Measurements from ENCODE around the gene ASAP2. TPM values are rescaled to one million over a fixed set of nuclear protein-coding genes. Genes with fewer than 3 reads are reported as not detected.

ASAP2 gene
- polyA plus RNA-seq, 1 experiment, result 30.0 TPM

DNA sequence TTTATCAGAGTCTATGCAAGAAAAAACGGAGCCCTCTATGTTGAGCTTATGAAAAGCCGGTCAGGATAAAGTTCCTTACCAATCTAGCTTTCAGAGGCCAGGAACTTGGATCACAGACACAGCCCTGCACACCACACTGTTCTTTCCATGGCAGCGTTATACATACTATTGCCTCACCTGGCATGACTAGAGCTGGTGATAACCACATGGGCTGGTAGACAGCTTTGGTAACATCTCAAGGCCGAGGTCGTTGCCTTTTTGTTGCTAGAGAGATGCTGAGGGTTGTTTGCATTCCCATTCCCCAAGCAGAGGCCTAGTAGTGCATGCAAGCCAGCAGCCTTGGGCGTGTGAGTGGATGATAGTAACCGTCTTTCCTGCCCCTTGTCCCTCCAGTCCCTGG lies 138.7 kb downstream of the ASAP2 start:
- TF ChIP-seq CTCF (IDR thresholded peaks at IDR 0.05; ENCODE audit: low read depth, low read length), result no peak
- POLR2A ChIA-PET, result interaction anchor here (0.5 kb wide), 1 partner anchor 65 kb away, joined by 3 read pairs; no protein-coding TSS in a partner anchor
- no peaks in the 10 kb centered on the region for H3K9me3 ChIP-seq (ENCODE audit: control insufficient read depth, insufficient read depth, low read length)
- CTCF ChIA-PET, result interaction anchor here (4.5 kb wide), 1 partner anchor 12 kb away, joined by 17 read pairs; no protein-coding TSS in a partner anchor
- H3K27ac ChIP-seq (ENCODE audit: low read depth, low read length), result no peak overlapping the region
- no peak for DNase-seq (ENCODE audit: low read depth, low spot score)
- no peak overlapping the region for H3K4me3 ChIP-seq (ENCODE audit: low read depth, low read length)
- H3K27me3 ChIP-seq (ENCODE audit: control insufficient read depth, insufficient read depth, low read length), result no peaks in the 10 kb centered on the region

GRCh38 chr2:9345997-9346396 lies 139.4 kb downstream of the ASAP2 start:
- no peak for TF ChIP-seq CTCF (IDR thresholded peaks at IDR 0.05; ENCODE audit: low read depth, low read length)
- H3K27ac ChIP-seq (ENCODE audit: low read depth, low read length), result no peak overlapping the region
- no peaks in the 10 kb centered on the region for H3K9me3 ChIP-seq (ENCODE audit: control insufficient read depth, insufficient read depth, low read length)
- POLR2A ChIA-PET, result no interaction called here
- no peak for DNase-seq (ENCODE audit: low read depth, low spot score)
- no peaks in the 10 kb centered on the region for H3K27me3 ChIP-seq (ENCODE audit: control insufficient read depth, insufficient read depth, low read length)
- H3K4me3 ChIP-seq (ENCODE audit: low read depth, low read length), result no peak overlapping the region
- CTCF ChIA-PET, result interaction anchor here (1.4 kb wide), 1 partner anchor 25 kb away, joined by 3 read pairs; no protein-coding TSS in a partner anchor

- Histone ChIP-seq H3K4me3 (ENCODE audit: low read depth, low read length) (no peak overlapping the region), H3K9me3 (ENCODE audit: control insufficient read depth, insufficient read depth, low read length) (no peaks in the 10 kb centered on the region), H3K27me3 (ENCODE audit: control insufficient read depth, insufficient read depth, low read length) (no peaks in the 10 kb centered on the region), H3K27ac (ENCODE audit: low read depth, low read length) (no peak overlapping the region)
- no peak for DNase-seq (ENCODE audit: low read depth, low spot score)
- CTCF ChIA-PET, result interaction anchor here (1.4 kb wide), 1 partner anchor 24 kb away, joined by 3 read pairs; no protein-coding TSS in a partner anchor
- TF ChIP-seq CTCF (IDR thresholded peaks at IDR 0.05; ENCODE audit: low read depth, low read length), result no peak
- POLR2A ChIA-PET, result no interaction called here
Observed at GRCh38 chr2:9346885-9347284, 140.3 kb downstream of the ASAP2 start.

- no peaks in the 10 kb centered on the region for H3K9me3 ChIP-seq (ENCODE audit: control insufficient read depth, insufficient read depth, low read length)
- ChIA-PET CTCF (interaction anchor here (0.8 to 1.5 kb wide), 3 partner anchors 14 to 24 kb away, joined by 3 to 5 read pairs (median 4); no protein-coding TSS in a partner anchor), POLR2A (no interaction called here)
- H3K27me3 ChIP-seq (ENCODE audit: control insufficient read depth, insufficient read depth, low read length), result no peaks in the 10 kb centered on the region
- H3K27ac ChIP-seq (ENCODE audit: low read depth, low read length), result no peak overlapping the region
- DNase-seq (ENCODE audit: low read depth, low spot score), result no peak
- TF ChIP-seq CTCF (IDR thresholded peaks at IDR 0.05; ENCODE audit: low read depth, low read length), result no peak
- H3K4me3 ChIP-seq (ENCODE audit: low read depth, low read length), result no peak overlapping the region
Observed at GRCh38 chr2:9347411-9347881, 140.8 kb downstream of the ASAP2 start.

GRCh38 chr2:9354318-9354717 lies 147.7 kb downstream of the ASAP2 start:
- CTCF ChIA-PET, result interaction anchor here (0.9 kb wide), 1 partner anchor 212 kb away, joined by 3 read pairs; no protein-coding TSS in a partner anchor

More at GRCh38 chr2:9354318-9354717, 147.7 kb downstream of the ASAP2 start:
- no peak for DNase-seq (ENCODE audit: low read depth, low spot score)
- Histone ChIP-seq H3K4me3 (ENCODE audit: low read depth, low read length) (no peak overlapping the region), H3K9me3 (ENCODE audit: control insufficient read depth, insufficient read depth, low read length) (no peaks in the 10 kb centered on the region), H3K27ac (ENCODE audit: low read depth, low read length) (no peak overlapping the region), H3K27me3 (ENCODE audit: control insufficient read depth, insufficient read depth, low read length) (no peaks in the 10 kb centered on the region)
- TF ChIP-seq CTCF (IDR thresholded peaks at IDR 0.05; ENCODE audit: low read depth, low read length), result no peak
- POLR2A ChIA-PET, result interaction anchor here (1.4 kb wide), 1 partner anchor 10 kb away, joined by 6 read pairs; no protein-coding TSS in a partner anchor
